H1 (cell line): ENCODE data around the gene S100G. TPM values are rescaled to one million over a fixed set of nuclear protein-coding genes. Genes with fewer than 3 reads are reported as not detected.

Source experiments
- CTCF ChIA-PET: fragments of 300-600 bp; sonication (Branson Sonifier 250); formaldehyde crosslinking; loops from one replicate; lab custom pipeline; 2021; ENCODE audit not compliant: partially characterized antibody; lab: Charles Lee
- POLR2A ChIA-PET: fragments of 300-600 bp; sonication (Branson Sonifier 250); formaldehyde crosslinking; loops from one replicate; lab custom pipeline; 2021; ENCODE audit warnings: inconsistent platforms; ENCODE audit not compliant: partially characterized antibody; lab: Charles Lee
- DNase-seq, 2 experiments: peaks; one replicate each; pipeline versions ENCODE4 v3.0.0 to v3.0.0-alpha.2; 2010 to 2022; ENCODE audit warnings: low spot score in 2 of 2, low read depth in 1 of 2, mixed read lengths in 1 of 2
- FAIRE-seq: peaks from 2 replicates; lab custom pipeline; 2011; peaks lifted over from hg19 to GRCh38; lab: Jason Lieb, UNC
- H2AFZ ChIP-seq: 2 replicates; pipeline ENCODE4 v1.8.1; 2012; ENCODE audit warnings: low read length, inconsistent platforms
- H2AK5ac ChIP-seq: 2 replicates; pipeline ENCODE4 v1.6.1; 2013; ENCODE audit warnings: low read depth, low read length
- H2BK120ac ChIP-seq: replicated peaks from 2 replicates; pipeline ENCODE3; 2013; ENCODE audit warnings: low read depth, low read length, inconsistent platforms
- H2BK12ac ChIP-seq: 2 replicates; pipeline ENCODE4 v1.6.1; 2013; ENCODE audit warnings: low read depth, low read length
- H2BK15ac ChIP-seq: 2 replicates; pipeline ENCODE4 v1.6.1; 2013; ENCODE audit warnings: low read length
- H2BK20ac ChIP-seq: 2 replicates; pipeline ENCODE4 v1.6.1; 2013; ENCODE audit warnings: low read length
- H2BK5ac ChIP-seq: 2 replicates; pipeline ENCODE4 v1.6.1; 2013; ENCODE audit warnings: low read depth, low read length
- H3K14ac ChIP-seq: 2 replicates; pipeline ENCODE4 v1.6.1; 2013; ENCODE audit warnings: inconsistent platforms; ENCODE audit not compliant: insufficient read length
- H3K18ac ChIP-seq: 2 replicates; pipeline ENCODE4 v1.6.1; 2013; ENCODE audit warnings: low read length; ENCODE audit errors: extremely low read depth
- H3K23ac ChIP-seq: 2 replicates; pipeline ENCODE4 v1.6.1; 2013; ENCODE audit warnings: inconsistent platforms; ENCODE audit not compliant: insufficient read length
- H3K23me2 ChIP-seq: 2 replicates; pipeline ENCODE4 v1.6.1; 2013; ENCODE audit warnings: low read depth, low read length
- H3K27ac ChIP-seq: 2 replicates; pipeline ENCODE4 v1.6.1; 2011; ENCODE audit warnings: low read depth, low read length, inconsistent platforms
- H3K27me3 ChIP-seq, 4 experiments: replicated peaks in 1 of 4; 1 replicate in 1 of 4; 2 replicates in 3 of 4; pipeline versions ENCODE4 v1.6.1 to v1.8.1; 2011 to 2013; ENCODE audit warnings: low read length in 3 of 4, mild to moderate bottlenecking in 3 of 4, inconsistent platforms in 2 of 4, mixed read lengths in 2 of 4, moderate library complexity in 1 of 4; ENCODE audit not compliant: control insufficient read depth in 3 of 4, insufficient read depth in 3 of 4; ENCODE audit errors: extremely low read depth in 1 of 4
- H3K36me3 ChIP-seq, 4 experiments: 2 replicates each; pipeline versions ENCODE4 v1.6.1 to v1.8.1; 2011 to 2013; ENCODE audit warnings: mild to moderate bottlenecking in 4 of 4, low read length in 3 of 4, moderate library complexity in 2 of 4, control low read depth in 1 of 4, inconsistent platforms in 1 of 4; ENCODE audit not compliant: insufficient read depth in 4 of 4, control insufficient read depth in 2 of 4
- H3K4ac ChIP-seq: replicated peaks from 2 replicates; pipeline ENCODE3; 2013; ENCODE audit warnings: low read length, low read depth, mixed read lengths, inconsistent platforms; ENCODE audit not compliant: insufficient read length
- H3K4me1 ChIP-seq, 4 experiments: replicated peaks in 1 of 4; 1 replicate in 1 of 4; 2 replicates in 3 of 4; pipeline versions ENCODE4 v1.6.1 to v1.8.1; 2011 to 2013; ENCODE audit warnings: low read length in 3 of 4, inconsistent platforms in 2 of 4, mixed read lengths in 1 of 4; ENCODE audit not compliant: insufficient read depth in 4 of 4, control insufficient read depth in 3 of 4
- H3K4me2 ChIP-seq, 2 experiments: 2 replicates each; pipeline versions ENCODE4 v1.6.1 to v1.8.1; 2011 to 2013; ENCODE audit warnings: low read depth in 2 of 2, low read length in 2 of 2, control low read depth in 1 of 2, inconsistent platforms in 1 of 2, mild to moderate bottlenecking in 1 of 2; ENCODE audit not compliant: insufficient read depth in 1 of 2
- H3K4me3 ChIP-seq, 4 experiments: fragments of 200-600, 300-600 bp in 1 of 4; sonication (generic), shearing (Covaris generic), sonication (Bioruptor Twin) in 1 of 4; 2 replicates each; pipeline versions ENCODE4 v1.5.1 to v1.8.1; 2011 to 2016; ENCODE audit warnings: low read length in 4 of 4, low read depth in 3 of 4, control low read depth in 2 of 4, inconsistent platforms in 2 of 4, mild to moderate bottlenecking in 2 of 4, mixed read lengths in 1 of 4, moderate library complexity in 1 of 4; ENCODE audit not compliant: insufficient read depth in 2 of 4; ENCODE audit errors: extremely low read depth in 1 of 4
- H3K56ac ChIP-seq: replicated peaks from 2 replicates; pipeline ENCODE3; 2013; ENCODE audit warnings: low read depth, mild to moderate bottlenecking, mixed read lengths, low read length, inconsistent platforms; ENCODE audit not compliant: insufficient read length
- H3K79me1 ChIP-seq: 2 replicates; pipeline ENCODE4 v1.6.1; 2013; ENCODE audit warnings: low read depth, low read length, control low read depth
- H3K79me2 ChIP-seq, 2 experiments: 2 replicates each; pipeline versions ENCODE4 v1.6.1 to v1.8.1; 2012 to 2013; ENCODE audit warnings: low read length in 2 of 2, mild to moderate bottlenecking in 2 of 2, inconsistent platforms in 1 of 2; ENCODE audit not compliant: insufficient read depth in 2 of 2, control insufficient read depth in 1 of 2
- H3K9ac ChIP-seq, 4 experiments: replicated peaks in 1 of 4; 1 replicate in 1 of 4; 2 replicates in 3 of 4; pipeline versions ENCODE4 v1.6.1 to v1.8.1; 2011 to 2013; ENCODE audit warnings: low read depth in 3 of 4, low read length in 3 of 4, control low read depth in 2 of 4, mild to moderate bottlenecking in 2 of 4, moderate library complexity in 2 of 4, inconsistent platforms in 1 of 4; ENCODE audit errors: extremely low read depth in 1 of 4
- H3K9me3 ChIP-seq, 2 experiments: 2 replicates each; pipeline versions ENCODE4 v1.6.1 to v1.8.1; 2012 to 2013; ENCODE audit warnings: mild to moderate bottlenecking in 2 of 2, moderate library complexity in 2 of 2, control low read depth in 1 of 2, inconsistent platforms in 1 of 2, low read depth in 1 of 2, low read length in 1 of 2, mixed read lengths in 1 of 2; ENCODE audit not compliant: insufficient read depth in 2 of 2
- H4K20me1 ChIP-seq, 2 experiments: replicated peaks in 1 of 2; 2 replicates each; pipeline versions ENCODE3 to v1.8.1; 2011 to 2013; ENCODE audit warnings: inconsistent platforms in 2 of 2, low read length in 2 of 2, mild to moderate bottlenecking in 1 of 2; ENCODE audit not compliant: insufficient read depth in 2 of 2, control insufficient read depth in 1 of 2
- H4K5ac ChIP-seq: 2 replicates; pipeline ENCODE4 v1.6.1; 2013; ENCODE audit warnings: low read length, low read depth, mixed read lengths, inconsistent platforms; ENCODE audit not compliant: insufficient read length
- H4K8ac ChIP-seq: 2 replicates; pipeline ENCODE4 v1.8.0; 2013; ENCODE audit warnings: mild to moderate bottlenecking, moderate library complexity, low read length, inconsistent platforms; ENCODE audit not compliant: insufficient read depth; ENCODE audit errors: extremely low read depth
- H4K91ac ChIP-seq: replicated peaks from 2 replicates; pipeline ENCODE3; 2013; ENCODE audit warnings: low read length, mixed read lengths, inconsistent platforms; ENCODE audit not compliant: insufficient read length
- HDAC6 ChIP-seq: IDR thresholded peaks from one replicate; pipeline ENCODE4 v1.7.1; 2012; ENCODE audit warnings: low read depth, mild to moderate bottlenecking, inconsistent platforms, low read length, moderate library complexity
- SP1 ChIP-seq: IDR thresholded peaks from 2 replicates; pipeline ENCODE4 v1.6.1; 2011; ENCODE audit warnings: low read depth, low read length
- ZNF274 ChIP-seq: IDR thresholded peaks from 2 replicates; pipeline ENCODE4 v1.7.0; 2012; ENCODE audit warnings: low read length, borderline replicate concordance; ENCODE audit errors: extremely low read depth
- WGBS, 2 experiments: shearing (Covaris generic) in 1 of 2; methylation state at CpG; one replicate each; pipeline versions ENCODE4 v1.1.6 to v1.1.7; 2013 to 2015; ENCODE audit warnings: low lambda C conversion rate in 2 of 2, mixed read lengths in 2 of 2, inconsistent platforms in 1 of 2, low coverage in 1 of 2, missing lambda C conversion rate in 1 of 2; ENCODE audit not compliant: insufficient replicate concordance in 2 of 2, insufficient coverage in 1 of 2, insufficient read length in 1 of 2; ENCODE audit errors: extremely low coverage in 1 of 2, missing lambda C conversion rate in 1 of 2; 5-methylcytosine and 5-hydroxymethylcytosine counted together
- polyA plus RNA-seq, 7 experiments: library from polyadenylated mRNA; depleted of rRNA in 3 of 7; stranded (reverse) in 5 of 7; unstranded in 2 of 7; fragments of >200 nt in 5 of 7; fragments of 200-250 nt in 2 of 7; gene quantifications; 1 replicate in 5 of 7; 2 replicates in 1 of 7; 4 replicates in 1 of 7; pipeline versions ENCODE4 v1.2.1 to v1.2.3, GENCODE V29; 2011 to 2013; ENCODE audit warnings: missing spikeins in 2 of 7, mixed read lengths in 2 of 7
- total RNA-seq: library from RNA; stranded (reverse); fragmentation: NEBNext Ultra II Directional; extraction: Animal tissue kit (Norgen Biotek cat#: 25700); gene quantifications from 2 replicates; pipeline ENCODE4 v1.2.1, GENCODE V29; 2021

Gene S100G
- total and polyA plus RNA-seq, 2 of the 8 experiments (the other 6 are each of a cell fraction or from before 2014, with no cell fraction given): not detected

GRCh38 chrX:16640823-16641222 is 9.1 kb upstream of the S100G start:
- Histone ChIP-seq H2BK120ac (no peak overlapping the region), H3K4ac (no peak overlapping the region), H3K4me1 (0 out of 7 replicates have a peak, but pooled peaks cover 0 to 3% (median 0%) of the 10 kb centered on the region in 4 experiments), H4K91ac (no peak overlapping the region), H4K20me1 (no peaks in the 10 kb centered on the region), H2BK20ac (no peak overlapping the region), H3K36me3 (peaks cover 0 to 9% (median 2%) of the 10 kb centered on the region in 4 experiments; a peak in 3 of 8 replicates), H3K4me2 (no peak overlapping the region), H2AFZ (no peak overlapping the region), H2BK15ac (no peak overlapping the region), H3K23me2 (no peaks in the 10 kb centered on the region), H3K14ac (no peak overlapping the region), H3K18ac (no peak overlapping the region), H3K79me2 (no peaks in the 10 kb centered on the region), H2BK5ac (no peak overlapping the region), H3K4me3 (no peak overlapping the region), H4K5ac (no peak overlapping the region), H3K79me1 (no peaks in the 10 kb centered on the region), H3K9me3 (0 out of 4 replicates have a peak, but pooled peaks cover 0 to 3% of the 10 kb centered on the region in 2 experiments), H3K27ac (no peak overlapping the region), H2AK5ac (no peak overlapping the region), H3K23ac (no peak overlapping the region), H3K9ac (no peak overlapping the region), H3K56ac (no peak overlapping the region), H4K8ac (no peak overlapping the region), H2BK12ac (no peak overlapping the region), H3K27me3 (no peaks in the 10 kb centered on the region)
- ChIA-PET POLR2A (no interaction called here), CTCF (interaction anchor here (0.8 to 1.3 kb wide), 2 partner anchors 29 to 196 kb away, joined by 3 read pairs; no protein-coding TSS in a partner anchor)
- DNase-seq (no peak), FAIRE-seq (peak; percentile 69)
- whole genome bisulfite sequencing, 2 experiments: 100% methylated on average over 4 of the region's 4 CpGs; no CpG with 5 or more reads in 1 of the 2 experiments
- TF ChIP-seq ZNF274 (no peak), HDAC6 (no peak), SP1 (no peak)
